ENCODE results near the gene ZBTB20. TPM values are rescaled to one million over a fixed set of nuclear protein-coding genes. Genes with fewer than 3 reads are reported as not detected.

ZBTB20 gene
- total and polyA plus RNA-seq, 4 donors = 0.88 to 83.2 (median 20.4) TPM

DNA sequence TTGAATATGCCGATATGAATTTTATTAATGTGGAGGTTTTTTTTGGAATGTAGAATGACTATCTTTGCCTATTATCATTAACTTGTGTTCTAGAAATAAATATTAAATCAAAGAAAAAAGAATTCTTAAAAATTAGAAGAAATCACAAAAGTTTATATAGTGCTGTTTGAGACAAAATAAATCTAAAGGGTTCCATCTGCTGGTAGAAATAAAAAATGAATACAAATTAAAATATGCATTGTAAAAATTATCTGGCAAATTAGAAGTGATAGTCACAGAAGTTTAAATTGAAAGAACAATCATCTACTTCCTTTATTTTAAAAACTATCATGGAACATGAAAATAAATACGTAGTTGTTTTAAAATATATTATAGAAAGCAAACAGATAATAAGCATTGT lies 22.7 kb upstream of the ZBTB20 start:
- no peak for DNase-seq (ENCODE audit: low spot score)
- 63% methylated on average over 2 of the region's 2 CpGs for WGBS
- Histone ChIP-seq H3K4me3 (ENCODE audit: low read depth in 1 of 3, low read length in 3 of 3) (no peak overlapping the region), H3K4me1 (ENCODE audit: control insufficient read depth in 4 of 4, insufficient read depth in 4 of 4, low read length in 3 of 4) (no peaks in the 10 kb centered on the region), H3K27ac (ENCODE audit: low read depth in 1 of 2, low read length in 2 of 2) (no peak overlapping the region), H3K9ac (ENCODE audit: low read depth in 1 of 2, low read length in 2 of 2) (no peak overlapping the region), H3K9me3 (ENCODE audit: control insufficient read depth in 4 of 4, low read length in 3 of 4) (no peaks in the 10 kb centered on the region), H3K27me3 (ENCODE audit: control insufficient read depth in 4 of 4, insufficient read depth in 4 of 4, low read length in 3 of 4) (no peaks in the 10 kb centered on the region), H3K36me3 (ENCODE audit: control insufficient read depth in 4 of 4, insufficient read depth in 3 of 4, low read depth in 1 of 4, low read length in 3 of 4) (no peaks in the 10 kb centered on the region)
- TF ChIP-seq HNF4G (IDR thresholded peaks at IDR 0.05) (no peak), HNF4A (conservative IDR thresholded peaks at IDR 0.05) (no peak), TAF1 (conservative IDR thresholded peaks at IDR 0.05) (no peak), RAD21 (IDR thresholded peaks at IDR 0.05) (peak; percentile 61 to 63)
- TF ChIP-seq, protein P1, sequence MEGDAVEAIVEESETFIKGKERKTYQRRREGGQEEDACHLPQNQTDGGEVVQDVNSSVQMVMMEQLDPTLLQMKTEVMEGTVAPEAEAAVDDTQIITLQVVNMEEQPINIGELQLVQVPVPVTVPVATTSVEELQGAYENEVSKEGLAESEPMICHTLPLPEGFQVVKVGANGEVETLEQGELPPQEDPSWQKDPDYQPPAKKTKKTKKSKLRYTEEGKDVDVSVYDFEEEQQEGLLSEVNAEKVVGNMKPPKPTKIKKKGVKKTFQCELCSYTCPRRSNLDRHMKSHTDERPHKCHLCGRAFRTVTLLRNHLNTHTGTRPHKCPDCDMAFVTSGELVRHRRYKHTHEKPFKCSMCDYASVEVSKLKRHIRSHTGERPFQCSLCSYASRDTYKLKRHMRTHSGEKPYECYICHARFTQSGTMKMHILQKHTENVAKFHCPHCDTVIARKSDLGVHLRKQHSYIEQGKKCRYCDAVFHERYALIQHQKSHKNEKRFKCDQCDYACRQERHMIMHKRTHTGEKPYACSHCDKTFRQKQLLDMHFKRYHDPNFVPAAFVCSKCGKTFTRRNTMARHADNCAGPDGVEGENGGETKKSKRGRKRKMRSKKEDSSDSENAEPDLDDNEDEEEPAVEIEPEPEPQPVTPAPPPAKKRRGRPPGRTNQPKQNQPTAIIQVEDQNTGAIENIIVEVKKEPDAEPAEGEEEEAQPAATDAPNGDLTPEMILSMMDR (IDR thresholded peaks at IDR 0.05; ENCODE audit: low read depth, low read length, missing input control) = peak; percentile 30
- TF ChIP-seq, protein P2, sequence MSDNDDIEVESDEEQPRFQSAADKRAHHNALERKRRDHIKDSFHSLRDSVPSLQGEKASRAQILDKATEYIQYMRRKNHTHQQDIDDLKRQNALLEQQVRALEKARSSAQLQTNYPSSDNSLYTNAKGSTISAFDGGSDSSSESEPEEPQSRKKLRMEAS (IDR thresholded peaks at IDR 0.05) = no peak

DNA sequence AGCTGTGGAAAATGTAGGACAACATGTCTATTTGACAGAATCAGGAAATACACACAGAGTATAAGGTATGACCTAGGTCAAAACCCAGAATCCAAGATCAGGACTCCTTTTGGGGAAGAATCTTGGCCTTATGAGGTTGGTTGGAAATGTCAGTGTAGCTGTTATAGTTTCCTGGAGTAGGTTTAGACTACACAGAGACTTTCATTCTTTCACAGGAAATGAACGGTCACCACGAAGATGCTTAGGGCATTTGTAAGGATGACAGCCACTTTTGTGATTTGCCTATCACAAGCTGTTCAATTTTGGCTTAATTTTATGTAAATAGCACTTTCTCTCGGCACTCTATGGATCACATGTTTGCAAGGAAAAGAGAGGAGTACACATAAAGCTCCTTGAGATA lies 18.6 kb upstream of the ZBTB20 start:
- no peak overlapping the region for H3K4me3 ChIP-seq (ENCODE audit: low read depth in 1 of 3, low read length in 3 of 3)
- no peak overlapping the region for H3K9ac ChIP-seq (ENCODE audit: low read depth in 1 of 2, low read length in 2 of 2)
- no peaks in the 10 kb centered on the region for H3K9me3 ChIP-seq (ENCODE audit: control insufficient read depth in 4 of 4, low read length in 3 of 4)
- no peaks in the 10 kb centered on the region for H3K4me1 ChIP-seq (ENCODE audit: control insufficient read depth in 4 of 4, insufficient read depth in 4 of 4, low read length in 3 of 4)
- WGBS = 75% methylated on average over 3 of the region's 3 CpGs
- no peaks in the 10 kb centered on the region for H3K27me3 ChIP-seq (ENCODE audit: control insufficient read depth in 4 of 4, insufficient read depth in 4 of 4, low read length in 3 of 4)
- DNase-seq (ENCODE audit: low spot score) = no peak
- TF ChIP-seq EGR1 (IDR thresholded peaks at IDR 0.05; ENCODE audit: low read depth in 2 of 2) (no peak), HNF4A (conservative IDR thresholded peaks at IDR 0.05) (no peak), NR2F2 (IDR thresholded peaks at IDR 0.05) (no peak), FOXA1 (IDR thresholded peaks at IDR 0.05) (no peak), HNF4G (IDR thresholded peaks at IDR 0.05) (no peak), GABPA (IDR thresholded peaks at IDR 0.05 in 1 of 2, conservative IDR thresholded peaks at IDR 0.05 in 1 of 2) (no peak), JUND (IDR thresholded peaks at IDR 0.05) (no peak), RAD21 (IDR thresholded peaks at IDR 0.05) (no peak), RXRA (IDR thresholded peaks at IDR 0.05) (no peak), SP1 (IDR thresholded peaks at IDR 0.05) (no peak), TAF1 (conservative IDR thresholded peaks at IDR 0.05) (no peak), YY1 (IDR thresholded peaks at IDR 0.05) (no peak), FOXA2 (IDR thresholded peaks at IDR 0.05) (no peak)
- TF ChIP-seq, protein P3, sequence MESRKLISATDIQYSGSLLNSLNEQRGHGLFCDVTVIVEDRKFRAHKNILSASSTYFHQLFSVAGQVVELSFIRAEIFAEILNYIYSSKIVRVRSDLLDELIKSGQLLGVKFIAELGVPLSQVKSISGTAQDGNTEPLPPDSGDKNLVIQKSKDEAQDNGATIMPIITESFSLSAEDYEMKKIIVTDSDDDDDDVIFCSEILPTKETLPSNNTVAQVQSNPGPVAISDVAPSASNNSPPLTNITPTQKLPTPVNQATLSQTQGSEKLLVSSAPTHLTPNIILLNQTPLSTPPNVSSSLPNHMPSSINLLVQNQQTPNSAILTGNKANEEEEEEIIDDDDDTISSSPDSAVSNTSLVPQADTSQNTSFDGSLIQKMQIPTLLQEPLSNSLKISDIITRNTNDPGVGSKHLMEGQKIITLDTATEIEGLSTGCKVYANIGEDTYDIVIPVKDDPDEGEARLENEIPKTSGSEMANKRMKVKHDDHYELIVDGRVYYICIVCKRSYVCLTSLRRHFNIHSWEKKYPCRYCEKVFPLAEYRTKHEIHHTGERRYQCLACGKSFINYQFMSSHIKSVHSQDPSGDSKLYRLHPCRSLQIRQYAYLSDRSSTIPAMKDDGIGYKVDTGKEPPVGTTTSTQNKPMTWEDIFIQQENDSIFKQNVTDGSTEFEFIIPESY (IDR thresholded peaks at IDR 0.05) = no peak
- TF ChIP-seq, protein P4, sequence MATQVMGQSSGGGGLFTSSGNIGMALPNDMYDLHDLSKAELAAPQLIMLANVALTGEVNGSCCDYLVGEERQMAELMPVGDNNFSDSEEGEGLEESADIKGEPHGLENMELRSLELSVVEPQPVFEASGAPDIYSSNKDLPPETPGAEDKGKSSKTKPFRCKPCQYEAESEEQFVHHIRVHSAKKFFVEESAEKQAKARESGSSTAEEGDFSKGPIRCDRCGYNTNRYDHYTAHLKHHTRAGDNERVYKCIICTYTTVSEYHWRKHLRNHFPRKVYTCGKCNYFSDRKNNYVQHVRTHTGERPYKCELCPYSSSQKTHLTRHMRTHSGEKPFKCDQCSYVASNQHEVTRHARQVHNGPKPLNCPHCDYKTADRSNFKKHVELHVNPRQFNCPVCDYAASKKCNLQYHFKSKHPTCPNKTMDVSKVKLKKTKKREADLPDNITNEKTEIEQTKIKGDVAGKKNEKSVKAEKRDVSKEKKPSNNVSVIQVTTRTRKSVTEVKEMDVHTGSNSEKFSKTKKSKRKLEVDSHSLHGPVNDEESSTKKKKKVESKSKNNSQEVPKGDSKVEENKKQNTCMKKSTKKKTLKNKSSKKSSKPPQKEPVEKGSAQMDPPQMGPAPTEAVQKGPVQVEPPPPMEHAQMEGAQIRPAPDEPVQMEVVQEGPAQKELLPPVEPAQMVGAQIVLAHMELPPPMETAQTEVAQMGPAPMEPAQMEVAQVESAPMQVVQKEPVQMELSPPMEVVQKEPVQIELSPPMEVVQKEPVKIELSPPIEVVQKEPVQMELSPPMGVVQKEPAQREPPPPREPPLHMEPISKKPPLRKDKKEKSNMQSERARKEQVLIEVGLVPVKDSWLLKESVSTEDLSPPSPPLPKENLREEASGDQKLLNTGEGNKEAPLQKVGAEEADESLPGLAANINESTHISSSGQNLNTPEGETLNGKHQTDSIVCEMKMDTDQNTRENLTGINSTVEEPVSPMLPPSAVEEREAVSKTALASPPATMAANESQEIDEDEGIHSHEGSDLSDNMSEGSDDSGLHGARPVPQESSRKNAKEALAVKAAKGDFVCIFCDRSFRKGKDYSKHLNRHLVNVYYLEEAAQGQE (IDR thresholded peaks at IDR 0.05) = no peak
- TF ChIP-seq, protein P5, sequence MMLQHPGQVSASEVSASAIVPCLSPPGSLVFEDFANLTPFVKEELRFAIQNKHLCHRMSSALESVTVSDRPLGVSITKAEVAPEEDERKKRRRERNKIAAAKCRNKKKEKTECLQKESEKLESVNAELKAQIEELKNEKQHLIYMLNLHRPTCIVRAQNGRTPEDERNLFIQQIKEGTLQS (IDR thresholded peaks at IDR 0.05) = no peak
- TF ChIP-seq, protein P2 (IDR thresholded peaks at IDR 0.05) = no peak
- TF ChIP-seq, protein P1 (IDR thresholded peaks at IDR 0.05; ENCODE audit: low read depth, low read length, missing input control) = no peak
- no peak overlapping the region for H3K27ac ChIP-seq (ENCODE audit: low read depth in 1 of 2, low read length in 2 of 2)
- no peaks in the 10 kb centered on the region for H3K36me3 ChIP-seq (ENCODE audit: control insufficient read depth in 4 of 4, insufficient read depth in 3 of 4, low read depth in 1 of 4, low read length in 3 of 4)

Measured in liver (tissue), 9 donors.